ENCODE data around the gene CDK6.

CDK6 gene

DNA sequence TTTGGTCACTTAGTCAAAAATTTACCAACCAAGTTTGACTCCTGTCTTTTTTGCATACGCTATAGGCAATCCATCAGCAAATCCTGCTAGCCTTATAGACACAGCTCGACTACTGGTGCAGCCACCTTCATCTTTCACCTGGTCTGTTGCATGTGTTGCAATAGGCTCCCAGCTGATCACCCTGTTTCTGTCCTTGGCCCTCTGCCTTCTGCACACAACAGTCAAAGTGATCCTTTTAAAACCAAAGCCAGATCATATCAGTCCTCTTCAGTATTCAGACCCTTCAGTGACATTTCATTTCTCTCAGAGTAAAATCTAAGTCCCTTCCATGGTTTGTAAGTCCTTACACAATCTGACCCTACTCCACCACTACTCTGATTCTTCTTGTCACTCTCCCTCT is 10.9 kb upstream of the CDK6 start:
- no peak overlapping the region for H3K9ac ChIP-seq (ENCODE audit: low read length)
- H2AFZ ChIP-seq (ENCODE audit: low read length), result no peak overlapping the region
- H3K27ac ChIP-seq (ENCODE audit: low read depth, low read length, poor library complexity, severe bottlenecking), result no peak overlapping the region
- H3K79me2 ChIP-seq (ENCODE audit: insufficient read depth, low read length), result no peaks in the 10 kb centered on the region
- no peak overlapping the region for H3K4me3 ChIP-seq (ENCODE audit: low read depth, low read length, poor library complexity, severe bottlenecking)
- TF ChIP-seq, protein P1, sequence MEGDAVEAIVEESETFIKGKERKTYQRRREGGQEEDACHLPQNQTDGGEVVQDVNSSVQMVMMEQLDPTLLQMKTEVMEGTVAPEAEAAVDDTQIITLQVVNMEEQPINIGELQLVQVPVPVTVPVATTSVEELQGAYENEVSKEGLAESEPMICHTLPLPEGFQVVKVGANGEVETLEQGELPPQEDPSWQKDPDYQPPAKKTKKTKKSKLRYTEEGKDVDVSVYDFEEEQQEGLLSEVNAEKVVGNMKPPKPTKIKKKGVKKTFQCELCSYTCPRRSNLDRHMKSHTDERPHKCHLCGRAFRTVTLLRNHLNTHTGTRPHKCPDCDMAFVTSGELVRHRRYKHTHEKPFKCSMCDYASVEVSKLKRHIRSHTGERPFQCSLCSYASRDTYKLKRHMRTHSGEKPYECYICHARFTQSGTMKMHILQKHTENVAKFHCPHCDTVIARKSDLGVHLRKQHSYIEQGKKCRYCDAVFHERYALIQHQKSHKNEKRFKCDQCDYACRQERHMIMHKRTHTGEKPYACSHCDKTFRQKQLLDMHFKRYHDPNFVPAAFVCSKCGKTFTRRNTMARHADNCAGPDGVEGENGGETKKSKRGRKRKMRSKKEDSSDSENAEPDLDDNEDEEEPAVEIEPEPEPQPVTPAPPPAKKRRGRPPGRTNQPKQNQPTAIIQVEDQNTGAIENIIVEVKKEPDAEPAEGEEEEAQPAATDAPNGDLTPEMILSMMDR (IDR thresholded peaks at IDR 0.05; ENCODE audit: low read length), result no peak
- TF ChIP-seq EZH2 (IDR thresholded peaks at IDR 0.05; ENCODE audit: borderline replicate concordance, low read length), result no peak
- no peaks in the 10 kb centered on the region for H3K36me3 ChIP-seq (ENCODE audit: insufficient read depth, low read length)
- no peaks in the 10 kb centered on the region for H3K4me1 ChIP-seq (ENCODE audit: insufficient read depth, low read length, severe bottlenecking)
- H3K27me3 ChIP-seq (ENCODE audit: insufficient read depth, low read length), result no peaks in the 10 kb centered on the region
- H3K4me2 ChIP-seq (ENCODE audit: low read length), result no peak overlapping the region
- no peaks in the 10 kb centered on the region for H3K9me2 ChIP-seq (ENCODE audit: low read depth, low read length)
- no peaks in the 10 kb centered on the region for H3K9me3 ChIP-seq (ENCODE audit: low read length)
- no peaks in the 10 kb centered on the region for H4K20me1 ChIP-seq (ENCODE audit: insufficient read depth, low read length)
- no peaks in the 10 kb centered on the region for H3F3A ChIP-seq (ENCODE audit: insufficient read depth, low read length)

DNA sequence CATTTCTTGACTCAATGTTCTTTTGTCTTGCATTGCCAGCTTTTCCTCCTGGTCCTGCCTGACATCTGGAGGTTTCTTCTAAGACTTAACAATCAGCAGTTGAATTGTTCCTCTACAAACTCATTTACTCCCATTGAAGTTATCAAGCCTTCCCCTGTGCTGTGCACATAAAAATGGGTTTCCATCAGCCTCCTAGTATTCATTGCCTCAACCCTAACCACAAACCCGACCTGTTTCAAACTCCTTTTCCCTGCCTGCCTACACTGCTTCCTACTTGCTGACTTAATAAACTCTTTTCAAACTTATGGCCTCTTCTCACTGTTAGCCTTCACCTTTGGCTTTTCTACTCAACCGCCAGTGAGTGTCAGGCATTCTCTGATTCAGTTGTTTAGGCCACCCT is 9.4 kb upstream of the CDK6 start:
- Histone ChIP-seq H3K4me1 (ENCODE audit: insufficient read depth, low read length, severe bottlenecking) (no peaks in the 10 kb centered on the region), H3F3A (ENCODE audit: insufficient read depth, low read length) (no peaks in the 10 kb centered on the region), H4K20me1 (ENCODE audit: insufficient read depth, low read length) (no peaks in the 10 kb centered on the region), H3K9me2 (ENCODE audit: low read depth, low read length) (no peaks in the 10 kb centered on the region), H2AFZ (ENCODE audit: low read length) (no peak overlapping the region), H3K4me3 (ENCODE audit: low read depth, low read length, poor library complexity, severe bottlenecking) (no peak overlapping the region), H3K4me2 (ENCODE audit: low read length) (no peak overlapping the region), H3K27ac (ENCODE audit: low read depth, low read length, poor library complexity, severe bottlenecking) (no peak overlapping the region), H3K79me2 (ENCODE audit: insufficient read depth, low read length) (no peaks in the 10 kb centered on the region), H3K9ac (ENCODE audit: low read length) (no peak overlapping the region), H3K27me3 (ENCODE audit: insufficient read depth, low read length) (no peaks in the 10 kb centered on the region), H3K36me3 (ENCODE audit: insufficient read depth, low read length) (no peaks in the 10 kb centered on the region), H3K9me3 (ENCODE audit: low read length) (no peaks in the 10 kb centered on the region)
- TF ChIP-seq, protein P1 (IDR thresholded peaks at IDR 0.05; ENCODE audit: low read length), result no peak
- no peak for TF ChIP-seq EZH2 (IDR thresholded peaks at IDR 0.05; ENCODE audit: borderline replicate concordance, low read length)

- Histone ChIP-seq H3K36me3 (ENCODE audit: insufficient read depth, low read length) (no peaks in the 10 kb centered on the region), H4K20me1 (ENCODE audit: insufficient read depth, low read length) (no peaks in the 10 kb centered on the region), H3F3A (ENCODE audit: insufficient read depth, low read length) (no peaks in the 10 kb centered on the region), H3K79me2 (ENCODE audit: insufficient read depth, low read length) (no peaks in the 10 kb centered on the region), H3K9me2 (ENCODE audit: low read depth, low read length) (no peaks in the 10 kb centered on the region), H3K9ac (ENCODE audit: low read length) (no peak overlapping the region), H2AFZ (ENCODE audit: low read length) (no peak overlapping the region), H3K4me2 (ENCODE audit: low read length) (no peak overlapping the region), H3K9me3 (ENCODE audit: low read length) (no peaks in the 10 kb centered on the region), H3K27ac (ENCODE audit: low read depth, low read length, poor library complexity, severe bottlenecking) (no peak overlapping the region), H3K27me3 (ENCODE audit: insufficient read depth, low read length) (no peaks in the 10 kb centered on the region), H3K4me1 (ENCODE audit: insufficient read depth, low read length, severe bottlenecking) (no peaks in the 10 kb centered on the region), H3K4me3 (ENCODE audit: low read depth, low read length, poor library complexity, severe bottlenecking) (no peak overlapping the region)
- TF ChIP-seq, protein P1 (IDR thresholded peaks at IDR 0.05; ENCODE audit: low read length), result no peak
- TF ChIP-seq EZH2 (IDR thresholded peaks at IDR 0.05; ENCODE audit: borderline replicate concordance, low read length), result no peak
Measured at GRCh38 chr7:92843781-92844180, 7.4 kb upstream of the CDK6 start.

Measured in OCI-LY1 (cell line).